Hepatic stellate cell (primary cell): ENCODE data around the gene PUM1.

Experiments used
- DNase-seq: peaks from one replicate; pipeline ENCODE4 v3.0.0; 2011; ENCODE audit warnings: low spot score

Gene PUM1

GRCh38 chr1:31022259-31022658 is 43.3 kb downstream of the PUM1 start:
- no peak for DNase-seq

DNA sequence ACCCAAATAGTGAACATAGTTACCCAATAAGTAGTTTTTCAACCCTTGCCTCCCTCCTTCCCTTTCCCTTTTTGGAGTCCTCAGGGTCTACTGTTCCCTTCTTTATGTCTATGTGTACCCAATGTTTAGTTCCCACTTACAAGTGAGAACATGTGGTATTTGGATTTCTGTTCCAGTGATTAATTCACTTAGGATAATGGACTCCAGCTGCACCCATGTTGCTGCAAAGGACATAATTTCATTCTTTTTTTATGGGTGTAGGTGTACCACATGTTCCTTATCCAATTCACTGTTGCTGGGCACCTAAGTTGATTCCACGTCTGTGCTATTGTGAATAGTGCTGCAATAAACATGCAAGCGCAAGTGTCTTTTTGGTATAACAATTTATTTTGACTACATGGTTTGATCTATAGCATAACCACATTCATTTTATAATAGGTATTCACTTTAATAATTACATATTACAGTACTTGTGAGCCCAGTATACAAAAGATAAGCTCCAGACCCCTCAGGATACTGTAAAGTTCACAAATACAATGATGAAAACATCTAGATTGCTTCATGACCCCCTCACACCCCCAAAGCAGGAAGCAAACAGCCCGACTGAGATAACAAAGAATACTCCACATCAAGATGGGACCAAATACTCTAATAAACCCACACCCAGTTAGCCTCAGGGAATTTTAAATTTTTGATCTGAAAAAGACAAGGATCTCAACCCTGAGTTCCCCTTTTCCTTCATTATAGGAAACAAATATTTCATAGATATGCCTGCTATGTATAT is 45.3 kb downstream of the PUM1 start:
- DNase-seq = no peak

GRCh38 chr1:31019401-31019800 is 46.1 kb downstream of the PUM1 start:
- no peak for DNase-seq

DNA sequence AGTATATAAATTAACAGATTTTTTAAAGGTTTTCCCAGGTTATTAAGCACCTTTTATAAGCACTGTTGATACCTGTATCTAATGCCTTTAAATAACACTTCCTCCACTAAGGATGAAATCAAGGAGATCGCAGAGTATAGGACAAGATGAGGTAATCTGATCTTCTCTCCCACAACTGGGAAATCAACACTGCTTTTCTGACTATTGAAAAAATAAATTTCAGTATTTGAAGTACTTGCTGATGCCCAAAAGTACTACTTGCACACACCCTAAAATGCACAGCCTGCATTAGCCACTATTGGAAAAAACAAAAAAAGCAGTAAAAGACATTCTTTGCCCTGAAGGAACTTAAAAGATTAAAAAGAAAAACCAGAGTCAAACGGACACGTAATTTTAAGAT is 48.6 kb downstream of the PUM1 start:
- DNase-seq = no peak

- DNase-seq = no peak
These were observed 52.2 kb downstream of the PUM1 start for GRCh38 chr1:31013187-31013864.

GRCh38 chr1:31012210-31012924 is 53.1 kb downstream of the PUM1 start:
- no peak for DNase-seq

DNA sequence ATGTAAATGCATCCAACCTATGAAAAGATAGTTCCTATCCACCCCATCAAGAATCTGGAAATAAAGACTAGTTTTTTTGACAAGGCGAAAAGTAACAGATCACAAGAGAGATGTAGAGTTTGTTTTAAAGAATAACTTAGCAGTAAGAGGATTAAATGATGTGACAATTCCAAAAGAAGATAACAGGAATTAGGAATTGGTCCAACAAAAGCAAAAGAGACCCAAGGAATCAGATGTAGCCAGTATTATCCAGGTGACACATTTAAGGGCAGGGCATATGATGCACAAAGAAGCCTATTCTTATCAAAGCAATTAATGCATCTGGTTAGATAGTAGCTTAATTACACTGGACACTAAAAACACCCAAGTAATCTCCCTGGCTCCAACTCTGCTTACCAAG is 53.8 kb downstream of the PUM1 start:
- no peak for DNase-seq

- no peak for DNase-seq
These were observed 55.2 kb downstream of the PUM1 start for GRCh38 chr1:31010086-31010989.

GRCh38 chr1:31007462-31007991 is 58.0 kb downstream of the PUM1 start:
- DNase-seq = peak; percentile 59

- DNase-seq = no peak
These were observed 58.8 kb downstream of the PUM1 start for GRCh38 chr1:31006747-31007146.

GRCh38 chr1:31005617-31006166 is 59.8 kb downstream of the PUM1 start:
- DNase-seq = no peak

GRCh38 chr1:31005198-31005597 is 60.3 kb downstream of the PUM1 start:
- no peak for DNase-seq

DNA sequence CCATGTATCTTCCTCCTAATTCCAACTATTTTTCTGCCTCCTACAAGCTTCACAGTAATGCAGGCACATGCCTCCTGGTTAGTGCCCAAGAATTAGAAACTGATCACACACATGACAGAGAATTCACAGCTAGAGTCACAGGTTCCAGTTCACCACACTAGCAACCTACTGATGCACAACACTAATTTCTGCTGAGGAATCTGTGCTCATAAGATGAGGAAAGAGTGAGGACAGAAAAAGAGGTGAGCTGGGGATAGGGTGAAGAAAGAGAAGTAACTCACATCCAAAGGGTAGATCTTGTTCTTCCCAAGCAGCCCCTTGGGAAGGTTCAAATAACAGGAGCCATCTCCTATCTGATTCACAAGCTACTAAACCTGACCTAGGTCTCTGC is 61.3 kb downstream of the PUM1 start:
- no peak for DNase-seq

DNA sequence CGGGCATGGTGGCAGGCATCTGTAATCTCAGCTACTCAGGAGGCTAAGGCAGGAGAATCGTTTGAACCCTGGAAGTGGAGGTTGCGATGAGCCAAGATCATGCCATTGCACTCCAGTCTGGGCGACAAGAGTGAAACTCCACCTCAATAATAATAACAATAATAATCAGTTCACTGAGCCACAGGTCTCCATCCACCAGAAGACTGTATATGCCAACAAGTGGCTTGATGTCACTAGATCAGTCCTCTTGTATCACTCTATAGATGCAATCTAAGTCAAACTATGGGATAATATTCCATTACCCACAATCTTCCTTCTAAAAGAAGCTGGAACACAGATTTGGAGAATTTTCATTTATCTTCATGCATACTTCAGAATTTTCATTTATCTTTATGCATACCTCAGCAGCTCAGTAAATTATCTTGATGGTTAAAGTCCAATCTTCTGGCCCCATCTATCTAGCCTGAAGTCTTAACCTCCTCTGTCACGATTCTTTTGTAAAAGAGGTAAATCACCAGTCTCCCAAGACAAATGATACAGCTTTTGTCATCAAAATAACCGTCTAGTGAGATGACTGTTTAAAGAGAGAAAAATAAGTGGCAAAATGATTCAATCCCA is 61.8 kb downstream of the PUM1 start:
- DNase-seq = no peak

GRCh38 chr1:31000301-31000700 is 65.2 kb downstream of the PUM1 start:
- no peak for DNase-seq

GRCh38 chr1:30998887-30999286 is 66.6 kb downstream of the PUM1 start:
- no peak for DNase-seq

- no peak for DNase-seq
These were observed 67.3 kb downstream of the PUM1 start for GRCh38 chr1:30998171-30998570.

DNA sequence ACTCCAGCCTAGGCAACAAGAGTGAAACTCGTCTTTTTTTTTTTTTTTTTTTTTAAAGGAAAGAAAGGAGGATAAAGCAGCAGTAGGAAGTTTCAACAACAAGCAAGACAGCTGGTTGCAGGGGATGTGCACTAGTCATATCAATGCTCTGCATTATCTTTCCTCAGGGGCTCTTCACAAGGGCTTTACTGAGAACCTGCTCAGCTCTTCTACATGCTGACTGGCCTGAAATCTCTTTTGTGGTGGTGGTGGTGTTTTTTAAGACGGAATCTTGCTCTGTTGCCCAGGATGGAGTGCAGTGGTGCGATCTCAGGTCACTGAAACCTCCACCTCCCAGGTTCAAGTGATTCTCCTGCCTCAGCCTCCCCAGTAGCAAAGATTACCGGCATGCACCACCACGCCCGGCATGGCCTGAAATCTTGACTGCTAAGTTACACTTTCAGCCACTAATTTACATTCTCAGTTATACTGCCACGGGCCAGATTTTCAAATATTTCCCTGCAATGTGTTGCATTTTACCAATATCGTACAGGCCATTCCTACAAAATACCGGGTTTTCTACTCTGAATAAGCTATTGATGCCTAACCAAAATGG is 68.0 kb downstream of the PUM1 start:
- DNase-seq = no peak

GRCh38 chr1:30995990-30996612 is 69.4 kb downstream of the PUM1 start:
- DNase-seq = no peak
